Endothelial cell (in vitro differentiated cells): Measurements from ENCODE around the gene MRTFB. TPM values are rescaled to one million over a fixed set of nuclear protein-coding genes. Genes with fewer than 3 reads are reported as not detected.

Source experiments
- DNase-seq: peaks from one replicate; pipeline ENCODE4 v3.0.0; 2021; ENCODE audit warnings: low spot score
- H3K27ac Mint-ChIP-seq: one replicate; pipeline ENCODE4 v1.8.0; 2021; ENCODE audit warnings: mixed read lengths, inconsistent platforms; ENCODE audit not compliant: unreplicated experiment
- H3K27me3 Mint-ChIP-seq: one replicate; pipeline ENCODE4 v1.8.0; 2021; ENCODE audit warnings: mild to moderate bottlenecking, moderate library complexity, mixed read lengths, inconsistent platforms; ENCODE audit not compliant: unreplicated experiment
- H3K36me3 Mint-ChIP-seq: one replicate; pipeline ENCODE4 v1.8.0; 2021; ENCODE audit warnings: mild to moderate bottlenecking, low read depth, mixed read lengths, inconsistent platforms; ENCODE audit not compliant: unreplicated experiment
- H3K4me1 Mint-ChIP-seq: one replicate; pipeline ENCODE4 v1.8.0; 2021; ENCODE audit warnings: mild to moderate bottlenecking, mixed read lengths, inconsistent platforms; ENCODE audit not compliant: unreplicated experiment
- H3K4me3 Mint-ChIP-seq: one replicate; pipeline ENCODE4 v1.8.0; 2021; ENCODE audit warnings: mild to moderate bottlenecking, mixed read lengths, inconsistent platforms; ENCODE audit not compliant: unreplicated experiment
- H3K9me3 Mint-ChIP-seq: one replicate; pipeline ENCODE4 v1.8.0; 2021; ENCODE audit warnings: mixed read lengths, inconsistent platforms; ENCODE audit not compliant: unreplicated experiment
- CTCF ChIP-seq: fragments of 200-600 bp; sonication (generic); IDR thresholded peaks from one replicate; pipeline ENCODE4 v1.5.0; 2021; ENCODE audit warnings: antibody characterized with exemption; ENCODE audit not compliant: unreplicated experiment
- total RNA-seq: library from RNA; stranded (reverse); fragmentation: NEBNext Ultra II Directional; extraction: Animal tissue kit (Norgen Biotek cat#: 25700); gene quantifications from one replicate; pipeline ENCODE4 v1.2.1, GENCODE V29; 2021; ENCODE audit not compliant: unreplicated experiment

Gene MRTFB
- total RNA-seq, 1 donor from 2014 or later, result 51.3 TPM

DNA sequence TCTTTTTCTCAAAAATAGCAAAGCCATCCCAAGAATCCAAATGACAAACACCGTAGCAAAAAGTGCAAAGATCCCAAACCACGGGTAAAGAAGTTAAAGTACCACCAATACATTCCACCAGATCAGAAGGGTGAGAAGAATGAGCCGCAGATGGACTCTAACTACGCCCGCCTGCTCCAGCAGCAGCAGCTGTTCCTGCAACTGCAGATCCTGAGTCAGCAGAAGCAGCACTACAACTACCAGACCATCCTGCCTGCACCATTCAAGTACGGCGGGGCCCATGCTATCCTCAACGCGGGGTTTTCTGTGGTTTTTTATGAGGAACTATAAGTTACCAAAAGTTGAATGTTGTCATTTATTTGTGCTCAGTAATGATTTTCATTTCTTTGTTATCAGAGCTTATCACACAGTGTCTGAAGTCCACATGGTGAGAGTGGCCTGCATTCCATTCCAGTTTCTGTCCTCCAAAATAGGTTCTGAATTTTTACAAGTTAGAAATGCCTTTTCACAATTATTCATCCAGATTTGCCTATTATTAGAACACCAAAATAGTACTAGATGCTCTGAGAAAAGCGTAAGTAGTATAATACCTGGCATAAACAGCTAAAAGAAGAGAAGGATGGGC lies 169.2 kb downstream of the MRTFB start:
- Mint-ChIP-seq H3K9me3 (no peaks in the 10 kb centered on the region), H3K27ac (no peak overlapping the region), H3K4me1 (peaks cover under 1% of the 10 kb centered on the region), H3K27me3 (no peaks in the 10 kb centered on the region), H3K4me3 (no peak overlapping the region), H3K36me3 (peaks cover 6% of the 10 kb centered on the region)
- TF ChIP-seq CTCF, result no peak
- DNase-seq, result no peak

DNA sequence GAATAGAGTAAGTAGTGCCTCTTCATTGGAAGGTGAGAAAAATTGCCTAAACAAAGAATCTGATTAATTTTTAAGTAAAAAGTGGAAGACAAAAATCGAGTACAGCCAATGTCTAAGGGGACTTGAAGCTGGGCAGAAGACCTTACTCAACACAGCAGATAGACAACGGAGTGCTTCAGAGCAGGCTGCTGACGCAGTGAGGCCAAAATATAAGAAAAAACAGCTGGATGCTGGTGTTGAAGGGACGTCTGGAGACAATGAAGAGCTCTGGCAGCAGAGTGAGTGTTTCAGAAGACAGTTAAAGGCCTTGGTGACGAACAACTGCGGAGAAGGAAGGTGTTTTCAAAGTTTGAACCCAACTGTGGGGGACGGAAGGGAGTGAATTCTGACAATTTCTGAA lies 169.8 kb downstream of the MRTFB start:
- H3K4me1 Mint-ChIP-seq, result no peaks in the 10 kb centered on the region
- H3K27ac Mint-ChIP-seq, result no peak overlapping the region
- H3K36me3 Mint-ChIP-seq, result peaks cover 9% of the 10 kb centered on the region
- H3K9me3 Mint-ChIP-seq, result no peaks in the 10 kb centered on the region
- no peak for TF ChIP-seq CTCF
- no peak for DNase-seq
- H3K27me3 Mint-ChIP-seq, result no peaks in the 10 kb centered on the region
- H3K4me3 Mint-ChIP-seq, result no peak overlapping the region

DNA sequence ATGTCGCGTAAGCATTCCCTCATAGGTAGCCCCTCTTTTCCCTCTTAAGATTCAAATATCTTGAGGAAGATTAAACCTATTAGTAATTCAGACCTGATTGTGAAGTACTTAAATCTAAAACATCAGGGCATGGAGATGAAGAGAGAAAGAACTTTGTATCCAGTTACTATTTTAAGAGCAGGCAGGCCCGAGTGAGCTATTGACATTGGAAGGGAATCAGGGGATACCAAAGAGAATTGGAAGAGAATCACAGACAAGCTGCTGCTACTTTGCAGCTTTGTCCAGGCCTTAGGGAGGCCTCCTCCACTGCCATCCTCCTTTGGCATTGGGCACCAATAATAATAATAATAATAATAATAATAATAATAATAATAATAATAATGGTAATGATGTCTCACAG lies 170.5 kb downstream of the MRTFB start:
- no peak overlapping the region for H3K4me3 Mint-ChIP-seq
- no peak for DNase-seq
- H3K27ac Mint-ChIP-seq, result no peak overlapping the region
- no peaks in the 10 kb centered on the region for H3K27me3 Mint-ChIP-seq
- H3K9me3 Mint-ChIP-seq, result no peaks in the 10 kb centered on the region
- H3K4me1 Mint-ChIP-seq, result no peaks in the 10 kb centered on the region
- no peak for TF ChIP-seq CTCF
- peaks cover 14% of the 10 kb centered on the region for H3K36me3 Mint-ChIP-seq

DNA sequence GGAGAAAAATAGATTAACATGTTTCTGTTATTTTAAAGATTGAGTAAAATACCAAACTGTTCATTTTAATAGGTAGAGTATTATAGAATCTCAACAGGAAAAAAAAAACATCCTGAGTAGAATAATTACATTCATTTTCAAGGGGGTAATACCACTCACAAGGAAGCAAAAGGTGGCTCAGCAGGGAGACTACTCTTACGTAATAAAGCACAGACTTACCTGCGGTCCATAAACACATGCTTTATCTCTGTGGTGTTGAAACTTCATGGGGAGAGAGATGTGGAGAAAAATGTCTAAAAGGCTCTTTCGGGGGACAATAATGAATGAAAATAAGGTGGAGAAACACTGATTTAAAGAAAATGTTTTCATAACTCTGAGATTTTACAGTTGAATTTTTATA lies 171.7 kb downstream of the MRTFB start:
- Mint-ChIP-seq H3K9me3 (no peaks in the 10 kb centered on the region), H3K4me3 (no peak overlapping the region), H3K36me3 (peaks cover 25% of the 10 kb centered on the region)

More for the DNA sequence above, 171.7 kb downstream of the MRTFB start:
- no peak for TF ChIP-seq CTCF
- no peak for DNase-seq
- Mint-ChIP-seq H3K4me1 (no peaks in the 10 kb centered on the region), H3K27me3 (no peaks in the 10 kb centered on the region), H3K27ac (no peak overlapping the region)
